Measurements from ENCODE around the gene LYAR.

- TF ChIP-seq CTCF (tag by site-specific recombination; IDR thresholded peaks at IDR 0.05) (no peak), KLF10 (tag by site-specific recombination; IDR thresholded peaks at IDR 0.05) (no peak), HOXA7 (CRISPR knock-in tag; IDR thresholded peaks at IDR 0.05; ENCODE audit: borderline replicate concordance) (no peak), ZNF658 (tag by site-specific recombination; IDR thresholded peaks at IDR 0.05) (no peak)
- TF ChIP-seq, protein P1, sequence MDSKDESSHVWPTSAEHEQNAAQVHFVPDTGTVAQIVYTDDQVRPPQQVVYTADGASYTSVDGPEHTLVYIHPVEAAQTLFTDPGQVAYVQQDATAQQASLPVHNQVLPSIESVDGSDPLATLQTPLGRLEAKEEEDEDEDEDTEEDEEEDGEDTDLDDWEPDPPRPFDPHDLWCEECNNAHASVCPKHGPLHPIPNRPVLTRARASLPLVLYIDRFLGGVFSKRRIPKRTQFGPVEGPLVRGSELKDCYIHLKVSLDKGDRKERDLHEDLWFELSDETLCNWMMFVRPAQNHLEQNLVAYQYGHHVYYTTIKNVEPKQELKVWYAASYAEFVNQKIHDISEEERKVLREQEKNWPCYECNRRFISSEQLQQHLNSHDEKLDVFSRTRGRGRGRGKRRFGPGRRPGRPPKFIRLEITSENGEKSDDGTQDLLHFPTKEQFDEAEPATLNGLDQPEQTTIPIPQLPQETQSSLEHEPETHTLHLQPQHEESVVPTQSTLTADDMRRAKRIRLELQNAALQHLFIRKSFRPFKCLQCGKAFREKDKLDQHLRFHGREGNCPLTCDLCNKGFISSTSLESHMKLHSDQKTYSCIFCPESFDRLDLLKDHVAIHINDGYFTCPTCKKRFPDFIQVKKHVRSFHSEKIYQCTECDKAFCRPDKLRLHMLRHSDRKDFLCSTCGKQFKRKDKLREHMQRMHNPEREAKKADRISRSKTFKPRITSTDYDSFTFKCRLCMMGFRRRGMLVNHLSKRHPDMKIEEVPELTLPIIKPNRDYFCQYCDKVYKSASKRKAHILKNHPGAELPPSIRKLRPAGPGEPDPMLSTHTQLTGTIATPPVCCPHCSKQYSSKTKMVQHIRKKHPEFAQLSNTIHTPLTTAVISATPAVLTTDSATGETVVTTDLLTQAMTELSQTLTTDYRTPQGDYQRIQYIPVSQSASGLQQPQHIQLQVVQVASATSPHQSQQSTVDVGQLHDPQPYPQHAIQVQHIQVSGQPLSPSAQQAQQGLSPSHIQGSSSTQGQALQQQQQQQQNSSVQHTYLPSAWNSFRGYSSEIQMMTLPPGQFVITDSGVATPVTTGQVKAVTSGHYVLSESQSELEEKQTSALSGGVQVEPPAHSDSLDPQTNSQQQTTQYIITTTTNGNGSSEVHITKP (tag by site-specific recombination; IDR thresholded peaks at IDR 0.05): no peak
- TF ChIP-seq, protein P2, sequence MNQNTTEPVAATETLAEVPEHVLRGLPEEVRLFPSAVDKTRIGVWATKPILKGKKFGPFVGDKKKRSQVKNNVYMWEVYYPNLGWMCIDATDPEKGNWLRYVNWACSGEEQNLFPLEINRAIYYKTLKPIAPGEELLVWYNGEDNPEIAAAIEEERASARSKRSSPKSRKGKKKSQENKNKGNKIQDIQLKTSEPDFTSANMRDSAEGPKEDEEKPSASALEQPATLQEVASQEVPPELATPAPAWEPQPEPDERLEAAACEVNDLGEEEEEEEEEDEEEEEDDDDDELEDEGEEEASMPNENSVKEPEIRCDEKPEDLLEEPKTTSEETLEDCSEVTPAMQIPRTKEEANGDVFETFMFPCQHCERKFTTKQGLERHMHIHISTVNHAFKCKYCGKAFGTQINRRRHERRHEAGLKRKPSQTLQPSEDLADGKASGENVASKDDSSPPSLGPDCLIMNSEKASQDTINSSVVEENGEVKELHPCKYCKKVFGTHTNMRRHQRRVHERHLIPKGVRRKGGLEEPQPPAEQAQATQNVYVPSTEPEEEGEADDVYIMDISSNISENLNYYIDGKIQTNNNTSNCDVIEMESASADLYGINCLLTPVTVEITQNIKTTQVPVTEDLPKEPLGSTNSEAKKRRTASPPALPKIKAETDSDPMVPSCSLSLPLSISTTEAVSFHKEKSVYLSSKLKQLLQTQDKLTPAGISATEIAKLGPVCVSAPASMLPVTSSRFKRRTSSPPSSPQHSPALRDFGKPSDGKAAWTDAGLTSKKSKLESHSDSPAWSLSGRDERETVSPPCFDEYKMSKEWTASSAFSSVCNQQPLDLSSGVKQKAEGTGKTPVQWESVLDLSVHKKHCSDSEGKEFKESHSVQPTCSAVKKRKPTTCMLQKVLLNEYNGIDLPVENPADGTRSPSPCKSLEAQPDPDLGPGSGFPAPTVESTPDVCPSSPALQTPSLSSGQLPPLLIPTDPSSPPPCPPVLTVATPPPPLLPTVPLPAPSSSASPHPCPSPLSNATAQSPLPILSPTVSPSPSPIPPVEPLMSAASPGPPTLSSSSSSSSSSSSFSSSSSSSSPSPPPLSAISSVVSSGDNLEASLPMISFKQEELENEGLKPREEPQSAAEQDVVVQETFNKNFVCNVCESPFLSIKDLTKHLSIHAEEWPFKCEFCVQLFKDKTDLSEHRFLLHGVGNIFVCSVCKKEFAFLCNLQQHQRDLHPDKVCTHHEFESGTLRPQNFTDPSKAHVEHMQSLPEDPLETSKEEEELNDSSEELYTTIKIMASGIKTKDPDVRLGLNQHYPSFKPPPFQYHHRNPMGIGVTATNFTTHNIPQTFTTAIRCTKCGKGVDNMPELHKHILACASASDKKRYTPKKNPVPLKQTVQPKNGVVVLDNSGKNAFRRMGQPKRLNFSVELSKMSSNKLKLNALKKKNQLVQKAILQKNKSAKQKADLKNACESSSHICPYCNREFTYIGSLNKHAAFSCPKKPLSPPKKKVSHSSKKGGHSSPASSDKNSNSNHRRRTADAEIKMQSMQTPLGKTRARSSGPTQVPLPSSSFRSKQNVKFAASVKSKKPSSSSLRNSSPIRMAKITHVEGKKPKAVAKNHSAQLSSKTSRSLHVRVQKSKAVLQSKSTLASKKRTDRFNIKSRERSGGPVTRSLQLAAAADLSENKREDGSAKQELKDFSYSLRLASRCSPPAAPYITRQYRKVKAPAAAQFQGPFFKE (tag by site-specific recombination; IDR thresholded peaks at IDR 0.05; ENCODE audit: borderline replicate concordance): no peak
These were observed 1.9 kb downstream of the LYAR start for GRCh38 chr4:4288098-4288497.

Measured in HEK293 (cell line).